DOHH2 (cell line): Measurements from ENCODE around the gene GZMM.

Experiments used
- H3F3A ChIP-seq: fragments of 200-600 bp; sonication (generic), shearing (Covaris generic); 2 replicates; pipeline ENCODE4 v1.6.0; 2016; ENCODE audit warnings: antibody characterized with exemption, mild to moderate bottlenecking; ENCODE audit not compliant: control insufficient read depth, insufficient read depth
- H3K27ac ChIP-seq: fragments of 200-600 bp; sonication (generic); 2 replicates; pipeline ENCODE4 v1.5.1; 2014; ENCODE audit warnings: low read depth, mild to moderate bottlenecking, low read length, moderate library complexity
- H3K27me3 ChIP-seq: fragments of 200-600 bp; sonication (generic); 2 replicates; pipeline ENCODE4 v1.6.1; 2014; ENCODE audit warnings: mild to moderate bottlenecking, low read length, mixed read lengths; ENCODE audit not compliant: control insufficient read depth
- H3K36me3 ChIP-seq: fragments of 200-600 bp; sonication (generic); 2 replicates; pipeline ENCODE4 v1.6.1; 2014; ENCODE audit warnings: mild to moderate bottlenecking, low read length, moderate library complexity, mixed read lengths; ENCODE audit not compliant: control insufficient read depth
- H3K4me1 ChIP-seq: fragments of 200-600 bp; sonication (generic); 2 replicates; pipeline ENCODE4 v1.6.1; 2014; ENCODE audit warnings: mild to moderate bottlenecking, low read length, mixed read lengths; ENCODE audit not compliant: control insufficient read depth
- H3K4me2 ChIP-seq: fragments of 200-600 bp; sonication (generic); 2 replicates; pipeline ENCODE4 v1.6.0; 2014; ENCODE audit warnings: mild to moderate bottlenecking, low read length, moderate library complexity
- H3K4me3 ChIP-seq: fragments of 200-600 bp; sonication (generic); 2 replicates; pipeline ENCODE4 v1.5.1; 2014; ENCODE audit warnings: mild to moderate bottlenecking, low read length, mixed read lengths
- H3K79me2 ChIP-seq: fragments of 200-600 bp; sonication (generic); 2 replicates; pipeline ENCODE4 v1.6.1; 2014; ENCODE audit warnings: mild to moderate bottlenecking, low read length, mixed read lengths; ENCODE audit not compliant: control insufficient read depth
- H3K9me2 ChIP-seq: fragments of 200-600 bp; sonication (generic); replicated peaks from 2 replicates; pipeline ENCODE4 v1.6.1; 2014; ENCODE audit warnings: mild to moderate bottlenecking, low read length, mixed read lengths; ENCODE audit not compliant: control insufficient read depth
- H3K9me3 ChIP-seq: fragments of 200-600 bp; sonication (generic); 2 replicates; pipeline ENCODE4 v1.6.1; 2014; ENCODE audit warnings: antibody characterized with exemption, low read length, mixed read lengths; ENCODE audit not compliant: control insufficient read depth, insufficient read depth
- H4K20me1 ChIP-seq: fragments of 200-600 bp; sonication (generic); 2 replicates; pipeline ENCODE4 v1.6.0; 2014; ENCODE audit warnings: low read depth, mild to moderate bottlenecking, antibody characterized with exemption, low read length, moderate library complexity; ENCODE audit not compliant: control insufficient read depth, insufficient read depth
- EZH2phosphoT487 ChIP-seq: fragments of 200-600 bp; sonication (generic); IDR thresholded peaks from 2 replicates; pipeline ENCODE4 v1.6.1; 2017; ENCODE audit warnings: borderline replicate concordance, mild to moderate bottlenecking, antibody characterized with exemption, low read length, moderate library complexity, mixed read lengths
- TF ChIP-seq, protein P1 (sequence below): fragments of 200-600 bp; sonication (generic); IDR thresholded peaks from one replicate; pipeline ENCODE4 v1.5.1; 2014; ENCODE audit warnings: antibody characterized with exemption, mild to moderate bottlenecking, low read depth, low read length; ENCODE audit not compliant: poor library complexity, severe bottlenecking

The GZMM gene

GRCh38 chr19:585551-586110 lies 41.8 kb downstream of the GZMM start:
- no peaks in the 10 kb centered on the region for H3F3A ChIP-seq
- no peak overlapping the region for H3K4me3 ChIP-seq
- H3K9me2 ChIP-seq: no peaks in the 10 kb centered on the region
- H3K27ac ChIP-seq: no peak overlapping the region
- H4K20me1 ChIP-seq: peaks cover 6% of the 10 kb centered on the region; the same call in 1 of the 2 replicates
- no peak overlapping the region for H3K4me2 ChIP-seq
- H3K9me3 ChIP-seq: no peaks in the 10 kb centered on the region
- H3K27me3 ChIP-seq: peaks cover 14% of the 10 kb centered on the region
- H3K4me1 ChIP-seq: peaks cover 11% of the 10 kb centered on the region
- TF ChIP-seq, protein P1, sequence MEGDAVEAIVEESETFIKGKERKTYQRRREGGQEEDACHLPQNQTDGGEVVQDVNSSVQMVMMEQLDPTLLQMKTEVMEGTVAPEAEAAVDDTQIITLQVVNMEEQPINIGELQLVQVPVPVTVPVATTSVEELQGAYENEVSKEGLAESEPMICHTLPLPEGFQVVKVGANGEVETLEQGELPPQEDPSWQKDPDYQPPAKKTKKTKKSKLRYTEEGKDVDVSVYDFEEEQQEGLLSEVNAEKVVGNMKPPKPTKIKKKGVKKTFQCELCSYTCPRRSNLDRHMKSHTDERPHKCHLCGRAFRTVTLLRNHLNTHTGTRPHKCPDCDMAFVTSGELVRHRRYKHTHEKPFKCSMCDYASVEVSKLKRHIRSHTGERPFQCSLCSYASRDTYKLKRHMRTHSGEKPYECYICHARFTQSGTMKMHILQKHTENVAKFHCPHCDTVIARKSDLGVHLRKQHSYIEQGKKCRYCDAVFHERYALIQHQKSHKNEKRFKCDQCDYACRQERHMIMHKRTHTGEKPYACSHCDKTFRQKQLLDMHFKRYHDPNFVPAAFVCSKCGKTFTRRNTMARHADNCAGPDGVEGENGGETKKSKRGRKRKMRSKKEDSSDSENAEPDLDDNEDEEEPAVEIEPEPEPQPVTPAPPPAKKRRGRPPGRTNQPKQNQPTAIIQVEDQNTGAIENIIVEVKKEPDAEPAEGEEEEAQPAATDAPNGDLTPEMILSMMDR: no peak
- no peak for TF ChIP-seq EZH2phosphoT487
- H3K79me2 ChIP-seq: no peaks in the 10 kb centered on the region
- H3K36me3 ChIP-seq: peaks cover 20% of the 10 kb centered on the region

- Histone ChIP-seq H3K79me2 (no peaks in the 10 kb centered on the region), H3K4me1 (peaks cover 11% of the 10 kb centered on the region), H3F3A (no peaks in the 10 kb centered on the region), H4K20me1 (peaks cover 9% of the 10 kb centered on the region; the same call in 1 of the 2 replicates), H3K4me3 (no peak overlapping the region), H3K36me3 (peaks cover 5% of the 10 kb centered on the region; the same call in 1 of the 2 replicates), H3K9me2 (no peaks in the 10 kb centered on the region), H3K9me3 (no peaks in the 10 kb centered on the region), H3K27ac (no peak overlapping the region), H3K27me3 (peaks cover 18% of the 10 kb centered on the region), H3K4me2 (peak overlapping the region; percentile 1; the same call in 1 of the 2 replicates)
- TF ChIP-seq EZH2phosphoT487: no peak
- TF ChIP-seq, protein P1: peak; percentile 49
Observed at GRCh38 chr19:588093-588740, 44.4 kb downstream of the GZMM start.

DNA sequence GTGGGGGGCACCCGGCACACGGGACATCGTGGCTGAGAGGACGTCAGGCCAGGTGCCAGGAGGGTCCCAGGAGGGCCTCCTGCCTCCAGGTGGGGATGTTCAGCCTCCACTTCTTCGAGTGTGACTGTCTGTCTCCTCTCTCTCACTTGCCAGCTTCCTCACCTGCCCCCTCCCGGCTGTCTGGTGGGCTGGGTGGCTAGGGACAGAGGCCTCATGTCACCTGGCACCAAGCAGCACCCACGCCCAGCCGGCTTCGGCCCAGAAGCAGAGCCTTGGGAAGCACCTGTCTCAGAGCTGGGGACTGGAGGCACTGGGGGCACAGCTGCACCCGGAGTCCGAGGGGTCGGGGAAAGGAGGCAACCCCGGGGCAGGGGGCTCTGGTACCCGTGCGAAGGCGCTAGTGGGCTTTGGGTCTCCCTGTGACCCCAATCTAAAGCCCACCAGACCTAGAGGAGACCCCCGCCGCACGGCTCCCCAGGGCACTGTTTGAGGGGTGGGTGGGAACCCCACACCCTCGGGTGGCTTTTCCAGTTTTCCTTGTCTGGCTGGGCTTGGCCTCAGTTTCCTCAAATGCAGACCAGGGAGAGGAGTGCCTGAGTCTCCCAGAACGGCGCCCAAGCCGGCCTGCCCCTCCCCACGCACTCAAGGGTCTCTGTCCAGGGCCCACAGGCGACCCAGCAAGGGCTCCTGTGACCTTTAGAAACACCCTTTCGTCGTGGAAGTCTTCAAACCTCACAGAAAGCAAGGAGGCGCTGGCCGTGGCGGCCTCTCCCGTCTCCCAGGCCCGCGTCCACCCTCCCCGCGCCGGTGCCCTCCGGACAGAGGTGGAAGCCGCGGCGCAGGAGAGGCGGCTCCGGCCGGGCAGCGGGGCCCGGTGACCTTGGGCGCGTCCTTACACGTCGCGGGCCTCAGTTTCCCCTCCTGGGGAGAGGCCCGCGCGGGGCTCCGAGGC lies 45.2 kb downstream of the GZMM start:
- Histone ChIP-seq H4K20me1 (peaks cover 9% of the 10 kb centered on the region; the same call in 1 of the 2 replicates), H3K36me3 (no peaks in the 10 kb centered on the region), H3F3A (no peaks in the 10 kb centered on the region), H3K79me2 (no peaks in the 10 kb centered on the region), H3K4me2 (peak overlapping the region; percentile 1; the same call in 1 of the 2 replicates), H3K4me1 (peaks cover 11% of the 10 kb centered on the region), H3K4me3 (no peak overlapping the region), H3K27me3 (peaks cover 18% of the 10 kb centered on the region), H3K9me2 (no peaks in the 10 kb centered on the region), H3K9me3 (no peaks in the 10 kb centered on the region), H3K27ac (no peak overlapping the region)
- TF ChIP-seq EZH2phosphoT487: no peak
- TF ChIP-seq, protein P1: no peak
